Neural cell (in vitro differentiated cells): ENCODE results near the gene MRPL10. TPM values are rescaled to one million over a fixed set of nuclear protein-coding genes. Genes with fewer than 3 reads are reported as not detected.

Source experiments
- H2AFZ ChIP-seq: fragments of 200-600, 300-800 bp; sonication (generic), shearing (Covaris generic); 2 replicates; pipeline ENCODE4 v1.6.0; 2014; ENCODE audit warnings: low read depth, mild to moderate bottlenecking, antibody characterized with exemption, low read length, moderate library complexity
- H3F3A ChIP-seq: fragments of 200-600 bp; shearing (Covaris generic); 2 replicates; pipeline ENCODE4 v1.6.1; 2016; ENCODE audit warnings: mild to moderate bottlenecking, moderate library complexity, mixed read lengths, antibody characterized with exemption, low read length; ENCODE audit not compliant: insufficient read depth, poor library complexity, severe bottlenecking
- H3K27ac ChIP-seq: fragments of 200-600, 300-800 bp; sonication (generic), shearing (Covaris generic); 2 replicates; pipeline ENCODE4 v1.5.1; 2014; ENCODE audit warnings: mild to moderate bottlenecking, low read length, moderate library complexity
- H3K27me3 ChIP-seq: fragments of 300-800, 200-600 bp; sonication (generic), shearing (Covaris generic); 2 replicates; pipeline ENCODE4 v1.6.0; 2014; ENCODE audit warnings: mild to moderate bottlenecking, low read depth, low read length, moderate library complexity; ENCODE audit not compliant: insufficient read depth
- H3K36me3 ChIP-seq: fragments of 300-800, 200-600 bp; sonication (generic), shearing (Covaris generic); 2 replicates; pipeline ENCODE4 v1.5.1; 2014; ENCODE audit warnings: mild to moderate bottlenecking, antibody characterized with exemption, low read length, moderate library complexity; ENCODE audit not compliant: insufficient read depth
- H3K4me2 ChIP-seq: fragments of 300-800, 200-600 bp; sonication (generic), shearing (Covaris generic); 2 replicates; pipeline ENCODE4 v1.6.0; 2014; ENCODE audit warnings: mild to moderate bottlenecking, low read length
- H3K4me3 ChIP-seq: fragments of 300-800, 200-600 bp; sonication (generic), shearing (Covaris generic); 2 replicates; pipeline ENCODE4 v1.5.1; 2014; ENCODE audit warnings: mild to moderate bottlenecking, low read length, moderate library complexity
- H3K79me2 ChIP-seq: fragments of 200-600 bp; shearing (Covaris generic); replicated peaks from 2 replicates; pipeline ENCODE4 v1.6.0; 2014; ENCODE audit warnings: mild to moderate bottlenecking, low read length, moderate library complexity; ENCODE audit not compliant: insufficient read depth
- H3K9ac ChIP-seq: fragments of 300-800, 200-600 bp; sonication (generic), shearing (Covaris generic); 2 replicates; pipeline ENCODE4 v1.6.1; 2016; ENCODE audit warnings: mild to moderate bottlenecking, low read length, mixed read lengths
- H3K9me2 ChIP-seq: fragments of 200-600 bp; shearing (Covaris generic); 2 replicates; pipeline ENCODE4 v1.6.1; 2016; ENCODE audit warnings: mild to moderate bottlenecking, low read length, mixed read lengths; ENCODE audit not compliant: insufficient read depth
- H3K9me3 ChIP-seq: fragments of 200-600, 300-800 bp; sonication (generic), shearing (Covaris generic); 2 replicates; pipeline ENCODE4 v1.6.1; 2016; ENCODE audit warnings: mild to moderate bottlenecking, mixed run types, low read length, moderate library complexity, mixed read lengths
- H4K20me1 ChIP-seq: fragments of 200-600 bp; shearing (Covaris generic); 2 replicates; pipeline ENCODE4 v1.6.1; 2016; ENCODE audit warnings: mild to moderate bottlenecking, mixed run types; ENCODE audit not compliant: insufficient read depth
- CTCF ChIP-seq: fragments of 450-650 bp; IDR thresholded peaks from 2 replicates; pipeline ENCODE4 v1.5.1; 2014; ENCODE audit warnings: antibody characterized with exemption, mild to moderate bottlenecking, moderate library complexity; ENCODE audit not compliant: poor library complexity, severe bottlenecking
- EP300 ChIP-seq: fragments of 450-650 bp; conservative IDR thresholded peaks from 2 replicates; pipeline ENCODE4 v1.6.1; 2014; ENCODE audit warnings: antibody characterized with exemption, mild to moderate bottlenecking, moderate library complexity; ENCODE audit not compliant: poor library complexity, severe bottlenecking
- EZH2 ChIP-seq: fragments of 200-600, 300-800 bp; shearing (Covaris generic), sonication (generic); IDR thresholded peaks from 2 replicates; pipeline ENCODE4 v1.6.1; 2014; ENCODE audit warnings: antibody characterized with exemption, low read length, borderline replicate concordance, mild to moderate bottlenecking; ENCODE audit not compliant: insufficient read depth, poor library complexity, severe bottlenecking
- MXI1 ChIP-seq: fragments of 450-650 bp; conservative IDR thresholded peaks from 2 replicates; pipeline ENCODE4 v1.6.1; 2014; ENCODE audit warnings: antibody characterized with exemption, mild to moderate bottlenecking; ENCODE audit not compliant: poor library complexity, severe bottlenecking
- POLR2AphosphoS5 ChIP-seq: IDR thresholded peaks from 2 replicates; pipeline ENCODE4 v1.6.1; 2012
- RAD21 ChIP-seq: fragments of 450-650 bp; conservative IDR thresholded peaks from 2 replicates; pipeline ENCODE4 v1.6.1; 2014; ENCODE audit warnings: antibody characterized with exemption, mild to moderate bottlenecking, moderate library complexity
- REST ChIP-seq: IDR thresholded peaks from 2 replicates; pipeline ENCODE4 v1.6.1; 2012; ENCODE audit warnings: borderline replicate concordance
- SMC3 ChIP-seq: fragments of 450-650 bp; conservative IDR thresholded peaks from 2 replicates; pipeline ENCODE4 v1.6.1; 2014; ENCODE audit warnings: antibody characterized with exemption, mild to moderate bottlenecking, moderate library complexity; ENCODE audit not compliant: poor library complexity
- TAF1 ChIP-seq: IDR thresholded peaks from 2 replicates; pipeline ENCODE4 v1.6.1; 2012; ENCODE audit warnings: low read depth
- polyA plus RNA-seq: library from polyadenylated mRNA; depleted of rRNA; stranded (reverse); fragments of >200 nt; gene quantifications from 2 replicates; pipeline ENCODE4 v1.2.3, GENCODE V29; 2014

Gene MRPL10
- polyA plus RNA-seq, 1 donor from 2014 or later, result 34.2 TPM

- peak overlapping the region; percentile 62 for H3K4me2 ChIP-seq
- peak overlapping the region; percentile 81 for H3K4me3 ChIP-seq
- H3K27me3 ChIP-seq, result peaks cover 9% of the 10 kb centered on the region
- no peaks in the 10 kb centered on the region for H3K36me3 ChIP-seq
- no peaks in the 10 kb centered on the region for H3K79me2 ChIP-seq
- H3F3A ChIP-seq, result no peaks in the 10 kb centered on the region
- no peaks in the 10 kb centered on the region for H4K20me1 ChIP-seq
- H3K9me3 ChIP-seq, result no peaks in the 10 kb centered on the region
- H3K9me2 ChIP-seq, result no peaks in the 10 kb centered on the region
- H2AFZ ChIP-seq, result peak overlapping the region; percentile 92
- TF ChIP-seq POLR2AphosphoS5, result no peak
- TF ChIP-seq CTCF, result no peak
- no peak for TF ChIP-seq EZH2
- no peak for TF ChIP-seq TAF1
- no peak for TF ChIP-seq SMC3
- TF ChIP-seq MXI1, result no peak
- no peak for TF ChIP-seq EP300
- no peak for TF ChIP-seq REST
- TF ChIP-seq RAD21, result no peak
- H3K27ac ChIP-seq, result no peak overlapping the region
- H3K9ac ChIP-seq, result peak overlapping the region; percentile 80
These were observed 8.8 kb upstream of the MRPL10 start for GRCh38 chr17:47840001-47840741.

GRCh38 chr17:47839071-47839470 lies 7.7 kb upstream of the MRPL10 start:
- H4K20me1 ChIP-seq, result no peaks in the 10 kb centered on the region
- no peaks in the 10 kb centered on the region for H3K27me3 ChIP-seq
- no peak overlapping the region for H2AFZ ChIP-seq
- no peaks in the 10 kb centered on the region for H3K9me2 ChIP-seq
- H3K79me2 ChIP-seq, result no peaks in the 10 kb centered on the region
- H3K9me3 ChIP-seq, result no peaks in the 10 kb centered on the region
- H3F3A ChIP-seq, result no peaks in the 10 kb centered on the region
- H3K36me3 ChIP-seq, result no peaks in the 10 kb centered on the region
- H3K4me3 ChIP-seq, result peak overlapping the region; percentile 81
- no peak overlapping the region for H3K4me2 ChIP-seq
- no peak for TF ChIP-seq TAF1
- no peak for TF ChIP-seq CTCF
- no peak for TF ChIP-seq REST
- H3K9ac ChIP-seq, result no peak overlapping the region
- H3K27ac ChIP-seq, result no peak overlapping the region
